Breast epithelium (tissue), 4 donors: ENCODE measurements around the gene PARD3B. TPM values are rescaled to one million over a fixed set of nuclear protein-coding genes. Genes with fewer than 3 reads are reported as not detected.

ENCODE experiments used
- DNase-seq, 2 donors: peaks; one replicate each; pipeline ENCODE4 v3.0.0-alpha.2; 2019; ENCODE audit warnings: low spot score in 2 of 2
- H3K27ac ChIP-seq, 2 donors: fragments of 200-600 bp; sonication (generic) in 1 of 2; one replicate each; pipeline ENCODE4 v1.5.1; 2016 to 2019; ENCODE audit warnings: mild to moderate bottlenecking in 1 of 2
- H3K27me3 ChIP-seq, 2 donors: fragments of 200-600 bp; sonication (generic) in 1 of 2; one replicate each; pipeline versions ENCODE4 v1.5.1 to v1.6.0; 2017 to 2019; ENCODE audit warnings: control low read depth in 1 of 2, mild to moderate bottlenecking in 1 of 2
- H3K36me3 ChIP-seq: fragments of 200-600 bp; one replicate; pipeline ENCODE4 v1.5.1; 2019
- H3K4me1 ChIP-seq, 2 donors: fragments of 200-600 bp; sonication (generic); one replicate each; pipeline ENCODE4 v1.5.1; 2016 to 2019; ENCODE audit warnings: control low read depth in 1 of 2
- H3K4me3 ChIP-seq, 3 donors: fragments of 200-600 bp; sonication (generic); 1 replicate in 2 of 3; 2 replicates in 1 of 3; pipeline ENCODE4 v1.5.1; 2016 to 2019; ENCODE audit warnings: mild to moderate bottlenecking in 3 of 3, moderate library complexity in 2 of 3
- H3K9me3 ChIP-seq, 2 donors: fragments of 200-600 bp; sonication (generic) in 1 of 2; one replicate each; pipeline ENCODE4 v1.5.1; 2016 to 2019; ENCODE audit warnings: control low read depth in 1 of 2
- POLR2A ChIP-seq: fragments of 450-650 bp; IDR thresholded peaks from one replicate; pipeline ENCODE4 v1.6.1; 2016; ENCODE audit warnings: antibody characterized with exemption, mild to moderate bottlenecking, moderate library complexity
- POLR2AphosphoS5 ChIP-seq, 3 donors: sonication (generic); formaldehyde crosslinking; IDR thresholded peaks; one replicate each; pipeline ENCODE4 v1.6.1; 2017; ENCODE audit warnings: antibody characterized with exemption in 3 of 3
- intact Hi-C: fragments of 100-400 bp; cut with DNase I; formaldehyde crosslinking; loops from one replicate; pipeline ENCODE4 v1.15.1; 2023; ENCODE audit warnings: low total_unique reads
- total RNA-seq, 3 donors: library from RNA; depleted of rRNA; stranded (reverse); fragments of >200 nt; gene quantifications; one replicate each; pipeline ENCODE4 v1.1.0, GENCODE V29; 2016
- TF ChIP-seq, protein P1 (sequence below), 3 donors: fragments of 450-650 bp; IDR thresholded peaks; one replicate each; pipeline ENCODE4 v1.5.1; 2016 to 2017; ENCODE audit warnings: antibody characterized with exemption in 3 of 3, mild to moderate bottlenecking in 3 of 3, moderate library complexity in 3 of 3

PARD3B gene
- total RNA-seq, 3 donors from 2014 or later, result 24.6 to 66.2 (median 25.9) TPM

DNA sequence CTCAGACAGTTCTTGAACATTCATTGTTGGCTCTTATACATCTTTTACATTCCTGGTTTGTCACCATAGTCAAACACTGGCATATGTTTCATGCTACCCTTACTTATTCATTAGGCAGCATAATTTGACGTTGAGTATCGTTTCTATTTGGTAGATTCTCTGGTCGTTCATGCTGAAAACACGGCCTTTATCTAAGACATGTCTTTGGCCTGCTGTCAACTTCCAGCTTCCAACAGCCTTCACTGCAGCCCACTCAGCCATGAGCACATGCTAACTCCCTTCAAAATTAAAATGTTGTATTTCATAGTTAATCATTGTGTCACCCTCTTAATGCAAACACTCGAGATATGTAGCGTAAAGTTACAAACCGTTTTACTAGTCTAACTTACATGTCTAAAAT, 644.0 kb downstream of the PARD3B start:
- Histone ChIP-seq H3K9me3 (no peaks in the 10 kb centered on the region), H3K36me3 (no peaks in the 10 kb centered on the region), H3K4me3 (no peak overlapping the region), H3K27me3 (no peaks in the 10 kb centered on the region), H3K27ac (no peak overlapping the region), H3K4me1 (no peaks in the 10 kb centered on the region)
- intact Hi-C loops, result loop anchor here (5.0 kb wide), 1 partner anchor 172 kb away; no protein-coding TSS in a partner anchor
- TF ChIP-seq, protein P1, sequence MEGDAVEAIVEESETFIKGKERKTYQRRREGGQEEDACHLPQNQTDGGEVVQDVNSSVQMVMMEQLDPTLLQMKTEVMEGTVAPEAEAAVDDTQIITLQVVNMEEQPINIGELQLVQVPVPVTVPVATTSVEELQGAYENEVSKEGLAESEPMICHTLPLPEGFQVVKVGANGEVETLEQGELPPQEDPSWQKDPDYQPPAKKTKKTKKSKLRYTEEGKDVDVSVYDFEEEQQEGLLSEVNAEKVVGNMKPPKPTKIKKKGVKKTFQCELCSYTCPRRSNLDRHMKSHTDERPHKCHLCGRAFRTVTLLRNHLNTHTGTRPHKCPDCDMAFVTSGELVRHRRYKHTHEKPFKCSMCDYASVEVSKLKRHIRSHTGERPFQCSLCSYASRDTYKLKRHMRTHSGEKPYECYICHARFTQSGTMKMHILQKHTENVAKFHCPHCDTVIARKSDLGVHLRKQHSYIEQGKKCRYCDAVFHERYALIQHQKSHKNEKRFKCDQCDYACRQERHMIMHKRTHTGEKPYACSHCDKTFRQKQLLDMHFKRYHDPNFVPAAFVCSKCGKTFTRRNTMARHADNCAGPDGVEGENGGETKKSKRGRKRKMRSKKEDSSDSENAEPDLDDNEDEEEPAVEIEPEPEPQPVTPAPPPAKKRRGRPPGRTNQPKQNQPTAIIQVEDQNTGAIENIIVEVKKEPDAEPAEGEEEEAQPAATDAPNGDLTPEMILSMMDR (IDR thresholded peaks at IDR 0.05), result no peak
- no peak for TF ChIP-seq POLR2AphosphoS5 (IDR thresholded peaks at IDR 0.05)
- TF ChIP-seq POLR2A, result no peak
- no peak for DNase-seq

DNA sequence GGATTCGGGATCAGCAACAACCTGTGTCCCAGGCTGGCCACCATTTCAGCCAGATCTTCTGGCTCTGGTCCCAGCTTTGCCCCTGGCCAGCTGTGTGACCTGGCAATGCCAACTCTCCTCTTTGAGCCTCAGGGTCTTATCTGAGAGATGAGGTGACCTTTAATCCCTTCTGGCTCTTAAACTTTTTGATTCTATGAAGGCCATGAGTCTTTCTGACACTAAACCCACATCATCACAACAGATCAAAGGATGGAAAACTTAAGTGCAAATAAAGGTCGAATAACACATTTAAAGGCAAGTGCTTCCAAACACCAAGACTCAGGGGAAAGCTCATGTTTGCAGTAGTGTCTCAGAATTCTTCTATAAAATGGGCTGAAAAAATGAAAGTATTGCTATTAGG, 645.3 kb downstream of the PARD3B start:
- no peak for TF ChIP-seq POLR2A
- TF ChIP-seq POLR2AphosphoS5 (IDR thresholded peaks at IDR 0.05), result no peak
- TF ChIP-seq, protein P1 (IDR thresholded peaks at IDR 0.05), result no peak
- Histone ChIP-seq H3K4me1 (no peaks in the 10 kb centered on the region), H3K9me3 (no peaks in the 10 kb centered on the region), H3K27me3 (no peaks in the 10 kb centered on the region), H3K4me3 (no peak overlapping the region), H3K36me3 (no peaks in the 10 kb centered on the region), H3K27ac (no peak overlapping the region)
- intact Hi-C loops, result no loop called here
- no peak for DNase-seq

DNA sequence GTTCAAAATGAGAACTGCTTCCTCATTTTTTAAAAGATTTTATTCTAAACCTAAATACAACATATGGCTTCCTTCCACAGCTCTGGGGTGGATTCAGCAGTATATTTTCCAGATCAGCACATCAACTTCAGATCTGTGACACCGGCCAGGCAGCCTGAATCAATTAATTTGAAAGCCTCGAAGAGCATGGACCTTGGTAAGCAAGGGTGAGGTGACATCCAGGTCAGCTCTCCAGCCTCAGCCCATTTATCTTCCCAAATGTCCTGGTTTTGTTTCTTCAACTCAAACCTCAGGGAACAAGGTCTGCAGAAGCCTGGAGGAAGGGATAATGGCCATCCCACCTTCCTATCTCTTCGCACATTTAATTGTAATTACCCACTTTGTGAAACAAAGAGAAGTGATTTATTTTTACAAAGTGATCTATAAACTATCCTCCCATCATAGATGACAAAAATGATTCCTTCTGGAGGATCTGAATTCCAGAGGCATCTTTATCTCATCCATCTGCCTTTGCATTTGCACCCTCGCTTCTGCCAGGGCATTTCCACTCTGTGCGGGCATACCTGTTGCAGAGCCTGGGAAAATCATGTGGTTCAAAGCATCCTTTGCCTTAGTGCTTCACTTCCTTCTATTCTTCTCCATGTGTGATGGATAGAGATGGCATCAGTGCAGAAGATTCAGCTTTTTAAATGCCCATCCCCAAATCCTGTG, 648.0 kb downstream of the PARD3B start:
- intact Hi-C loops, result no loop called here
- no peaks in the 10 kb centered on the region for H3K36me3 ChIP-seq
- H3K9me3 ChIP-seq, result no peaks in the 10 kb centered on the region
- no peaks in the 10 kb centered on the region for H3K27me3 ChIP-seq
- no peak overlapping the region for H3K4me3 ChIP-seq
- no peak overlapping the region for H3K27ac ChIP-seq
- no peaks in the 10 kb centered on the region for H3K4me1 ChIP-seq
- DNase-seq, result no peak
- TF ChIP-seq, protein P1 (IDR thresholded peaks at IDR 0.05), result no peak
- TF ChIP-seq POLR2AphosphoS5 (IDR thresholded peaks at IDR 0.05) (no peak), POLR2A (no peak)

DNA sequence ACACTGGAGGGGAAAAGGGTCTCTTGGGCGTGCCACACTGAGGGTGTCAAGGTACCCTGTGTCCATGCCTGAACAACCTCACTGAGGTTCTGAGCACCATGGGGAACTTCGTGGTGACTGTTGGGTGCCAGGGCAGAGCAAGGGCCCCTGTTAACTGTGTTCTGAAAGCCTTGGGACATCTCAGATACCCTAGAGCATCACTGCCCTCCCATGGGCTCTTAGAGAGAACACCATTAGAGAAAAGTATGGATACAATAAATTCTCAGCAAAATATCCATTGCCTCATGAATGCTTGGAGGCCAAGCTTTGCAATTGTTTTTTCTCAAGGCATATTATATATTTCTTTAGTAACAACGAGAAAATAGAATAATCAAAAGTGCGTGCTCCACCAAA, 648.6 kb downstream of the PARD3B start:
- Histone ChIP-seq H3K27ac (no peak overlapping the region), H3K4me3 (no peak overlapping the region), H3K27me3 (no peaks in the 10 kb centered on the region), H3K36me3 (no peaks in the 10 kb centered on the region), H3K9me3 (no peaks in the 10 kb centered on the region), H3K4me1 (no peaks in the 10 kb centered on the region)
- TF ChIP-seq POLR2AphosphoS5 (IDR thresholded peaks at IDR 0.05) (no peak), POLR2A (no peak)
- TF ChIP-seq, protein P1 (IDR thresholded peaks at IDR 0.05), result no peak
- no peak for DNase-seq
- intact Hi-C loops, result no loop called here

DNA sequence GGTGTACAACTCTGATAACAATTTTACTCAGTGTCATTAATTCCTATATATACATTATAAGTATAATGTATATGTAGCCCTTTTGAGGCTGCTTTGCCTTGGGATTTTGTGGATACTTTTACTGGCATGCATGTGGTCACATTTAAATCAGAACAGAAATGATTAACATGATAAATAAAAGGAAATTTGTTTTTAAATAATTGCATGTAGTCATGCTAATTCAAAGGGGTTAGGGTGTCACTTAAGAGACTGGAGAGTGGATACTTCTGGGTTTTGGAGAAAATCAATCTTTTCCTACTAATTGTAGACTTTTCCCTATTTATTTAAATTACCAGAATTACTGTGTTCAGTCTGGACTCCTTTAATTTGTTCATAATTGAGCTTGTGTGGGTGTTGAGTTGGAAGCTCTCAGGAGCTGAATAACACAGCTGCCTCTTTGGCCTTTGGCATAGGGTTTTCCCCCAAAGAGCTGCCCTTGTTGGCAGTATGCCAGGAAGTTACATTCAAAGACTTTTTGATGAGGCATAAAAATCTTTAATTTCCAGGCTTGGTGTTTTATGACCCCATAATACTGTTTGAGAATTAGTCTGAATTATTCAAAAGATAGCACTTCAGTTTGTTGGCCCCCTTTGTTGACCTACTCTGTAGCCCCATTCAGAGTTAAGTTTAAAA, 652.3 kb downstream of the PARD3B start:
- H3K9me3 ChIP-seq, result no peaks in the 10 kb centered on the region
- no peak for DNase-seq
- intact Hi-C loops, result loop anchor here (5.0 kb wide), 1 partner anchor 390 kb away; no protein-coding TSS in a partner anchor
- H3K27ac ChIP-seq, result no peak overlapping the region
- no peaks in the 10 kb centered on the region for H3K27me3 ChIP-seq
- H3K4me1 ChIP-seq, result no peaks in the 10 kb centered on the region
- no peak for TF ChIP-seq POLR2A
- TF ChIP-seq, protein P1 (IDR thresholded peaks at IDR 0.05), result no peak
- no peak for TF ChIP-seq POLR2AphosphoS5 (IDR thresholded peaks at IDR 0.05)
- H3K4me3 ChIP-seq, result no peak overlapping the region
- no peaks in the 10 kb centered on the region for H3K36me3 ChIP-seq
